GM18951 (cell line): ENCODE measurements around the gene CDON.
"Not testable (repeated sequence)": the region's sequence is repeated elsewhere in the genome, so short reads cannot be mapped to it uniquely, and the experiment has no call there.

ENCODE experiments used
- POLR2A ChIP-seq: IDR thresholded peaks from 4 replicates; pipeline ENCODE4 v1.6.1; 2011; ENCODE audit warnings: mild to moderate bottlenecking; ENCODE audit not compliant: insufficient read length, insufficient read depth; ENCODE audit errors: extremely low read depth
- in situ Hi-C: fragments of 300-500 bp; cut with MboI; formaldehyde crosslinking; loops from one replicate; pipeline ENCODE4 v1.12.0; 2022; ENCODE audit warnings: low sequenced_read_pairs, mixed read lengths, inconsistent platforms; ENCODE audit not compliant: unreplicated experiment

CDON gene

DNA sequence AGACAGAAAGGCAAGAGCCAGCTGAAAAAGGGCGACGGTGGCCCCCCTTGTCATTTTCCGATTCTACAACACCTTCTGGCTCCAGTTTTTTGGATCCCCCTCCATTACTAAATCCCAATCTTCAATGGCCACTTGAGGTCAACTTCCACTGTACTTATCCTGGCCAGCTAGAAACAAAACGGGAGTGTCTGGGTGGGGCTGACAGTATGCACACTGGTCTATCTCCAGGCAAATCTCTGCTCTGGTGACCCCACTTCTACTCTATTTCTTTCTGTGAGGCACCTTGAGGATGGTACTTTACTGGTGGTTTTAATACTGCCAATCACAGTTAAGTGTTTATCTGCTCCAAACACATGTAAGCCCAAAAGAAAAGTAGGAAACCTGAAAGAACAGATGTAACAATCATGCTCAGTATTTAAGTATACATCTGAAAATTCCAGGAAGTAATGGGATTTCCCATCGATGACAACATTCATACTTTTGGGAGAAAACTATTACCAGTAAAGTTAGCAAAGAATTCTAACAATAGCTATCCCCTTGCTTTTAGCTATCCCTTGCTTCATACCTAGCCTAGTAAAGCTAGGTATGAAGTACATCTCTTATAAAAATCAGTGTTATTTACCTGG, 16.0 kb downstream of the CDON start:
- in situ Hi-C loops = no loop called here
- no peak for TF ChIP-seq POLR2A

DNA sequence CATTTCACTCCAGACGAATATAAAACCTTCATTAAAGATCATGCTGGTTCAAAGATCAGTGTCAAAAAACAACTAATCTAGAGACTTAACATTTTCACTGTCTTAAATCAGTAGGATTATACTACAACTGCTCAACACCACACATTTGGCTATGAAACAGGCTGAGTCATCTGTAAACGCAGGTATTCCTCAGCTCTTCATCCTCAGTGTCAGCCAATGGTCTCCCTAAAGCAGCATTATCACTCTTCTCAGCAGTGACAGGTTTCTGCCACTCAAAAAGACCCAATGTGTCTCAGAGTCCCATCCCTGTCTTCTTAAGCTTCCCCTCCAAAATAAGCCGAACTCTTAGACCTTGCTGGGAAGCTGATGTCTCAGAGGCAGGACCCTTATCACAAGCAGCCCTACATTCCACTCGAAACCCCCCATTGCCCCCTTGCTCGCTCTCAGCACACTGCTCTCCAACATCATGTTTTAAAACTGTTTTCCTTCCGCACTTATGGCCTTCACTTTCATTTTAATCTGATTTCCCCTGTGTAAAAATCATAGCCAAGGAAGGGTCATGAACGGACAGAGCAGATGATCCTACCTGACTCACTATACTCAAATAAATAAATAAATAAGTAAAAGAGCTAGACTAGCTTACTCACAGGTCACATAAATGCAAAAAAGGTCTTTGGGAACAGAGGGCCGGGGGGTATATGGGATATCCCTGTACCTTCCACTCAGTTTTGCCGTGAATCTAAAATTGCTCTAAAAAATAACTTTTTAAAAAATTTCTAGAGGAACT, 23.0 kb downstream of the CDON start:
- no peak for TF ChIP-seq POLR2A
- in situ Hi-C loops = no loop called here

DNA sequence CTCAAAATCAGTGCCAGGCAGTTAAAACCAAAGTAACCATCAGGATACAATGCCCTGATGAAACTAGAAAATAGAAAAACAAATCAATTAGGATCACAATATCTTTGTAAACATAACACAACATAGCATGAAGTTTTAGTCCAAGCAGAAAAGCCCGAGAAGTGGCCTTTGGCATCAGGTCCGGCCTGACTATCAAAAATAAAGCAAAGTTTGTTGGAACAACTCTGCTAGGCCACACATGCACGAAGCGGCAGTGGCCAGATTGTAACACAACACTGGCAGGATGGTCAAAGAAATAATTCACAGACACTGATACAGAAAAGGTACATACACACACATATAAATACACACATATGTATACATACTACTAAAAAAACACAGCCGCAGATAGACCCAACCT, 26.9 kb downstream of the CDON start:
- in situ Hi-C loops = no loop called here
- TF ChIP-seq POLR2A = no peak

DNA sequence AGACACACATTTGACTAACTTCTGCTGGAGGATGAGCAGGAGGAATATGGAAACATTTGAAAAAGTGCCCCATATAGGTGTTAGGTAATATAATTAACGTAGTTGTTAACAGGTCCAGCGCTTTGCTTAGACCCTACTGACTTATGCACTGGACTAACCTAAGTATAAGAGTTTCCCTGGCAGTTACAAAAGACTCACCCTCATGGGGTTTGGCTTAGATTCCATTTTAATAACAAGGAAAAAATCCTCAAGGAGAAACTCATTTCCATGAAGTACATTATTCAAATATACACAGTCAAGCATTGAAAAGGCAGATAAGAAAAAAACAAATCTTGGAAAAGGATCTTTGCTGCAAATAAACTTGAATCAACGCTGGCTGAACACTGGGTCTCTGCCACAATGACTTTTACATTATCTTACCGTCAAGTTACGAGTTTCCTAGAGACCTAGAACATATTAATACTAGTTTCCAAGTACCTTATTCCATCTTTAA, 27.7 kb downstream of the CDON start:
- TF ChIP-seq POLR2A = no peak
- in situ Hi-C loops = no loop called here

DNA sequence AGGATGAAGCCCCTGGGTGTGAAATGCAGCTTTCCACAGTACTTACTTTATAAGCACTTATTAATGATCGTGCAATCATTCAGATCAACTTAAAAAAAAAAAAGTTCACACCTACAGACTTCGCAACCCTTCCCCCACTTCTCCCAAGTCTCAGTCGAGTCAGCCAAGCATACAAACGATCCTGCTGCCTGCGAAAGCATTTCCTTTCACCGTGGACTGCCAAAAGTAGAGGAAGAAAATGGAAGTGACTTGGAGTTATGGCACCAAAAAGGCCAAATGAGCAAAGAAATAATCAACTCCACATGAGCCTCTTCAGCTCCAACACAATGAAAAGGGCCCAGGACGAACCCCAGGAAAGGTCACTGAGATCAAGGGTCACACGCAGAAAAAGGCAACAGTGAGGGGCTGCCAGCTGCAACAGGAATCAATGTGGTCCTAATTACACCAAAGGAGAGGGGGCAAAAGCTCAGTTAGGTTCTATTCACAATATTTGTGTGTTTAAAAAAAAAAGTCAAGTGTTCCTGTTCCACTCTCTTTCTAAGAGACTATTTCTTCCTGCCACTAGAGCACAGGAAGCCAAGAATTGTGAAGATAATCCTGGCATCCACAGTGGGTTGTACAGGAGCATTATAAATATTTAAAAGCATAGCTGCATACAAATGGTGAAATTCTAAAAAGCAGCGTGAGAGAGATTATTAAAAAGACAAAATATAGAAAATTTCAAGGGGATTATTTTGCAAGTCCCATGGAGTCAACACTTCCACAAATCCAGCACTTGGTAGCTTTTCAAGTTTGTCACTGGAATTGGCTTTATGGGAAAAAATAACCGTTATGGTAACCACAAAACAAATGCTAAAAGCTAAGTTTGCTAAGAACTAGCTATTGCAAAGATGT, 28.4 kb downstream of the CDON start:
- TF ChIP-seq POLR2A = no peak
- in situ Hi-C loops = no loop called here

DNA sequence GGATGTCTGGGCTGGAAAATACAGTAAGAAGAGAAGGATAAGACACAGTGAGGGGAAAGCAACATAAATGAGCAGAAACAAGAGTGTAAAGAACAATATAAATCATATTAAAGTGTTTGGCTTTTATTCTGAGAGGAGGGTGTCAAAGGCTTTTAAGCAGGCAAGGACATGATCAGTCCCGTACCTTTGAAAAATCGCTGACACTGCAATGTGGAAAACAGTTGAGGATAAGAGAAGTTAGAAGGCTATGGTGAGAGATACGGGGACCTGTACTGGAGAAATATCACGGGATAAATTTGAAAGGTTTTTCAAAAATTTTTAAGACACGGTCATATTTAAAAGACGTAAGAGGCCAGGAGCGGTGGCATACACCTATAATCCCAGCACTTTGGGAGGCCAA, 30.3 kb downstream of the CDON start:
- in situ Hi-C loops = no loop called here
- TF ChIP-seq POLR2A = no peak

DNA sequence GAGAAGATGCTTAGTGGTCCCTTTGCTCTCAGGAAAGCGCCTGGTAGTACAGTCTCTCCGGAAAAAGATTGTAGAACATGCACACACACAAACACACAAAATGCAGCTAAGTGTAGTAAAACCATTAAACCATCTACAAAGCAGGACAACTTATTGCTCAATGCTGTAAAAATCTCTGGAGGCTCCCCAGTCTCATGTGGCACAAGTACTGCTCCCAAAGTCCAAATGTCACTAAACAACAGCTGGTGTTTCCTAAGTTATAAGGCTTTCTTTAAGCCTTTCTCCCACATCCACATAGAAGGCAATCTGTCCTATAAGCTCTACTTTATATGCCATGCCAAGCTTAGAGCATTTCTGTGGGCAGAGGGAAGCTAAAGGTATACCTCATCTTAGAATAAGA, 32.9 kb downstream of the CDON start:
- no peak for TF ChIP-seq POLR2A
- in situ Hi-C loops = no loop called here

DNA sequence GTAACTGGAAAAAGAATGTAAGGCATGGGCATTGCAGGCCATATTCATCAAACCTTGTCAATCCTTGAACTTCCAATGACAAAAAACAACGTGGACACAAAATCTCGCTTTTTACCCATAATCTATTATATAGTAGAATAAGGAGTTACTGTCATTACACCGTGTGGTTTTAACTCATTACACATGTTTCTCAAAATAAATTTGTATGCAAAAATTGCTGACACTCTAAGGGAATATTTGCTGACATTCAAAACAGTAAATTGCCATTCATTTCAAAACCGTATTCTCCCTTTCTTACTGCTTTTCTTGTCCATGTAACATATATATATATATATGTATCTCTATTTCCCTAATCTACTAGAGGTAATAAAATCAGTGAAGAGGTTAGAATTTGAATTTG, 33.4 kb downstream of the CDON start:
- in situ Hi-C loops = no loop called here
- no peak for TF ChIP-seq POLR2A

DNA sequence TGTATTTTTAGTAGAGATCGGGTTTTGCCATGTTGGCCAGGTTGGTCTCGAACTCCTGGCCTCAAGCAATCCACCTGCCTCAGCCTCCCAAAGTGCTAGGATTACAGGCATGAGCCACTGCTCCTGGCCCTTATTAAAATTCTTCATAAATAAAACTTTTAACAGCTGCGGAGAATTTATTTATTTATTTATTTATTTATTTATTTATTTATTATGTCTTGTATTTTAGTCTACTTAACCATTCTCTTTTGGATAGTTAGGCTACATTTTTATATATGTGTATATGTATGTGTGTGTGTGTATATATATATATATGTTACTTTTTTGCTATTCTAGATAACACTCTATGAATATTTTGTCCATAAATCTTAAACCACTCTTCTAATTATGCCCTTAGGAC, 34.1 kb downstream of the CDON start:
- in situ Hi-C loops = not testable (repeated sequence)

DNA sequence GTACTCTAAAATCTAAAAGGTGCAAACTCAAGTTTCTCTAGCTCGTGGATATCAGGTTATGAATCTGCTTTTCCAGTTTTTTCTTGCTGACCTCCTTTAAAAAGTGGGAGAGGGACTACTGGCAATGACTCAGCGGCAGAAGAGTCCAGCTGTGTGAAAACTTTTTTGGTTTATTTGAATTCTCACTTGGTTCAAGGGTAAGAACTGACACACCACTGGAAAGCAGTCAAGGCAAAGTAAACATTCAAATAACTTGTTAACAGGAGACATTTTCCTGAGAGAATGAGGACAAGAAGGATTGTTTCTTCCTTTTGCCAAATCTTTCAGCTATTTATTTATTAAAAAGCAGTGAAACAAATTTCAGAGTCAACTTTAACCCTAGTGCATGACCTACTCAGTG, 36.1 kb downstream of the CDON start:
- in situ Hi-C loops = no loop called here
- no peak for TF ChIP-seq POLR2A

DNA sequence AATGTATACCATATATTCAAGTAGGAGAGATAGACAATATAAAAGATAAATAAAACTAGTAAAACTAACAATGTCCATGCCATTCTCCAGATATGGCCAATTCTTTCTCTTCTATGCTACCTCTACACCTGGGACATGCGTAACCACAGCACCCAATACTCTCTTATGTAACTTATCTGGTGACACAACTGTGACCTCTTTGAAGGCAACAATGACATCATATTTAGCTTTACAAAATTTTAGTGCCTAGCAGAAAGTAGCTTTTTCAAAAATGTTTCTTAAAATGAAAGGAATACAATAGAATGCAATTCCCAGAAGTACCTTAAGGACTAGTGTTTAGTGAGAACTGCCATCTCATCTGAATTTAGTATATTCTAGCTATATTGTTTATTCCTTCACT, 36.8 kb downstream of the CDON start:
- TF ChIP-seq POLR2A = no peak
- in situ Hi-C loops = no loop called here

DNA sequence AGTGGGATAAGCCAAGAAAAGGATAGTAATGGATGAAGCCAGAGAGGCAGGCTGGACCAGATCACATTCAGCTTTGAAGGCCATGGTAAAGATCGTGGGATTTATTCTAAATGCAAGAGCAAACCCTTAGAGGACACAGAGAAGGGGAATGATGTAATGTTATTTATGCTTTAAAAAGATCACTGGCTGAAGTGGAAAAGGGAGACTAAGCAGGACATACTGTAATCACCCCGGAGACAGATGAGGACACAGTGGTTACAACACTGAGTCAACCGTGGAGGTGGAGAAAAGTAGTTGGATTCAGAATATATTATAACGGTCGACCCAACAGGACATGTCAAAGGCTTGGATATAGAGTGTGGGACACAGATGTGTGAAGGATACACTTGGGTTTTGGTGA, 38.5 kb downstream of the CDON start:
- in situ Hi-C loops = no loop called here
- TF ChIP-seq POLR2A = no peak

DNA sequence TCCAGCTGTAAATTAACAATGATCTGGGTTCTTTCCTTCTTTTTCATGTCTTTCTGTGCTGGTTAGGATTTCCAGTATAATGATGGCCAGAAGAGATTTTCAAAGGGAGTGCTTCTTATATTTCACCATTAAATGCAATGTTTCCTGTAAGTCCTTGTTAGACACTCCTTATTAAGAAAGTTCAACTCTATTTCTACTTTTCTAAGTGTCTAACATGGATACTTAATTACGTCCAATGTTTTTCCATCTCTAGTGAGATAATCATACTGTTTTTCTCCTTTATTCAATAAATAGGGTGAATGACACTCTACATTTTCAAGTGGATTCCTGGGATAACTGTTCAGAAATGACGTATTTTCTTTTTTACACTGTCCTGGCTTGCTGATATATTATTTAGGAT, 49.8 kb downstream of the CDON start:
- TF ChIP-seq POLR2A = no peak
- in situ Hi-C loops = loop anchor here (10.0 kb wide), 1 partner anchor 258 kb away; no protein-coding TSS in a partner anchor

DNA sequence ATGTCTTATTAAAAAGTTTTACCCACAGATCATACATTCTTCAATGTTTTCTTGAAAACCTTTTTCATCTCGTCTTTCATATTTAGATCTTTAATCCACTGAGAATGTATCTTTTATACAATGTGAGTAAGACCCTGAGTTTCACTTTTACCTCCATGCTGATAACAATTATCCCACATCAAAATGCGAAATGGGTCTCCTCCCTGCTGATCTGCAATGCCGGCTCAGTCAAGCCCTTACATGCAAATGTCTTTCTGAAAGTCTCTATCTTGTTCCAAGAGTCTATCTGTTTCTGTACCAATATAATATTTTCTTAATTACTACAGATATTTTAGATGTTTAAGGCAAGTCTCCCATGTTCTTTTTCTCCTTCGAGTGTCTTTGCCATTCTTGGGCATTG, 50.9 kb downstream of the CDON start:
- TF ChIP-seq POLR2A = no peak
- in situ Hi-C loops = loop anchor here (10.0 kb wide), 1 partner anchor 257 kb away; no protein-coding TSS in a partner anchor

DNA sequence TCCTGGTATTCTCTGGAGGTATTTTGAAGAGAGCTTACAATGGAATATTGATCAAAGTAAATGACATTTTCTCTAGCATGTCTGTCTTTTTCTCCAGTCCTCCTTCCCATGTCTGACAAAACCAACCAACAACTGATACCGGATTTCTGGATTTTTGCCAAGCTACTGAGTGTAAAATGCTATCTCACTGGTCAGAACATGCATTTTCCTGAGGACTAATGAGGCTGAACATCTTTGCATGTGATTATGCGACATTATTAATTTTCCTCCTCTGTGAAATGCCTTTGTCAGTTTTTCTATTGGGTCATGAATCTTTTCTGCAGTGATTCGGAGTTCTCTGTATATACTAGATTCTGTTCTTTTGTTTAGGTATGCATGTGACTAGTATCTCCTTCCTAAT, 51.4 kb downstream of the CDON start:
- in situ Hi-C loops = loop anchor here (10.0 kb wide), 1 partner anchor 256 kb away; no protein-coding TSS in a partner anchor
- TF ChIP-seq POLR2A = no peak
